HEK293T (cell line): ENCODE results near the gene ANGEL1.

ENCODE experiments used
- CTCF ChIA-PET: fragments of 350-600 bp; formaldehyde crosslinking; extraction: SDS; loops from one replicate; lab custom pipeline; 2021; ENCODE audit warnings: antibody characterized with exemption, inconsistent platforms; lab: Yijun Ruan, JAX
- POLR2A ChIA-PET: fragments of 350-600 bp; formaldehyde crosslinking; extraction: SDS; loops from one replicate; lab custom pipeline; 2020; ENCODE audit warnings: antibody characterized with exemption, inconsistent platforms; lab: Yijun Ruan, JAX
- DNase-seq: peaks from one replicate; pipeline ENCODE4 v3.0.0; 2012; ENCODE audit warnings: mixed read lengths; ENCODE audit errors: extremely low spot score
- ARNT ChIP-seq: fragments of 450-650 bp; IDR thresholded peaks from 2 replicates; pipeline ENCODE4 v1.6.1; 2017; ENCODE audit warnings: mild to moderate bottlenecking
- BHLHE40 ChIP-seq: fragments of 450-650 bp; IDR thresholded peaks from 2 replicates; pipeline ENCODE4 v1.6.1; 2016; ENCODE audit warnings: mild to moderate bottlenecking, moderate library complexity, borderline replicate concordance
- CTBP1 ChIP-seq: fragments of 450-650 bp; IDR thresholded peaks from 2 replicates; pipeline ENCODE4 v1.6.1; 2016; ENCODE audit warnings: borderline replicate concordance
- ELF4 ChIP-seq: fragments of 450-650 bp; IDR thresholded peaks from 2 replicates; pipeline ENCODE4 v1.6.1; 2017; ENCODE audit warnings: antibody characterized with exemption
- FOXA1 ChIP-seq: fragments of 450-650 bp; IDR thresholded peaks from 2 replicates; pipeline ENCODE4 v1.6.1; 2016; ENCODE audit warnings: mild to moderate bottlenecking
- FOXK2 ChIP-seq: fragments of 450-650 bp; IDR thresholded peaks from 2 replicates; pipeline ENCODE4 v1.6.1; 2016; ENCODE audit warnings: mild to moderate bottlenecking
- FOXM1 ChIP-seq: fragments of 450-650 bp; IDR thresholded peaks from 2 replicates; pipeline ENCODE4 v1.6.1; 2017; ENCODE audit warnings: mild to moderate bottlenecking, borderline replicate concordance
- HDGF ChIP-seq: fragments of 450-650 bp; IDR thresholded peaks from 2 replicates; pipeline ENCODE4 v1.6.1; 2017; ENCODE audit warnings: antibody characterized with exemption, borderline replicate concordance
- L3MBTL2 ChIP-seq: fragments of 450-650 bp; conservative IDR thresholded peaks from 2 replicates; pipeline ENCODE4 v1.6.1; 2016; ENCODE audit warnings: mild to moderate bottlenecking
- LEF1 ChIP-seq: fragments of 450-650 bp; IDR thresholded peaks from 2 replicates; pipeline ENCODE4 v1.6.1; 2017; ENCODE audit warnings: mild to moderate bottlenecking, borderline replicate concordance
- NFRKB ChIP-seq: fragments of 450-650 bp; IDR thresholded peaks from 2 replicates; pipeline ENCODE4 v1.6.1; 2016; ENCODE audit warnings: mild to moderate bottlenecking, moderate library complexity
- PKNOX1 ChIP-seq: fragments of 450-650 bp; IDR thresholded peaks from 2 replicates; pipeline ENCODE4 v1.6.1; 2016
- SP1 ChIP-seq: fragments of 450-650 bp; IDR thresholded peaks from 2 replicates; pipeline ENCODE4 v1.6.1; 2017
- SUZ12 ChIP-seq: fragments of 450-650 bp; IDR thresholded peaks from 2 replicates; pipeline ENCODE4 v1.6.1; 2016; ENCODE audit warnings: mild to moderate bottlenecking
- TARDBP ChIP-seq: fragments of 450-650 bp; IDR thresholded peaks from 2 replicates; pipeline ENCODE4 v1.6.1; 2016
- ZNF384 ChIP-seq: fragments of 450-650 bp; IDR thresholded peaks from 2 replicates; pipeline ENCODE4 v1.6.1; 2016

Gene ANGEL1

GRCh38 chr14:76741074-76741473 is 71.6 kb downstream of the ANGEL1 start:
- ChIA-PET POLR2A (no interaction called here), CTCF (no interaction called here)
- no peak for DNase-seq
- no peak for TF ChIP-seq SUZ12
- TF ChIP-seq LEF1 = no peak
- TF ChIP-seq PKNOX1 = no peak
- TF ChIP-seq FOXA1 = no peak
- no peak for TF ChIP-seq SP1
- no peak for TF ChIP-seq ZNF384
- TF ChIP-seq L3MBTL2 = no peak
- TF ChIP-seq FOXM1 = no peak
- no peak for TF ChIP-seq ARNT
- no peak for TF ChIP-seq NFRKB
- no peak for TF ChIP-seq BHLHE40
- TF ChIP-seq HDGF = no peak
- TF ChIP-seq CTBP1 = no peak
- no peak for TF ChIP-seq FOXK2
- TF ChIP-seq ELF4 = no peak
- no peak for TF ChIP-seq TARDBP
